Stimulated activated CD4-positive, alpha-beta T cell treated with anti-CD3 and anti-CD28 coated beads, TNF-alpha, amount 100 ng/mL, for 48 hours (primary cell): Measurements from ENCODE around the gene MYO1D.
"Not testable (repeated sequence)": the region's sequence is repeated elsewhere in the genome, so short reads cannot be mapped to it uniquely, and the experiment has no call there.

Source experiments
- DNase-seq, 3 donors: peaks; one replicate each; pipeline ENCODE4 v3.0.0-alpha.2; 2020; ENCODE audit warnings: low read depth in 3 of 3

MYO1D gene

DNA sequence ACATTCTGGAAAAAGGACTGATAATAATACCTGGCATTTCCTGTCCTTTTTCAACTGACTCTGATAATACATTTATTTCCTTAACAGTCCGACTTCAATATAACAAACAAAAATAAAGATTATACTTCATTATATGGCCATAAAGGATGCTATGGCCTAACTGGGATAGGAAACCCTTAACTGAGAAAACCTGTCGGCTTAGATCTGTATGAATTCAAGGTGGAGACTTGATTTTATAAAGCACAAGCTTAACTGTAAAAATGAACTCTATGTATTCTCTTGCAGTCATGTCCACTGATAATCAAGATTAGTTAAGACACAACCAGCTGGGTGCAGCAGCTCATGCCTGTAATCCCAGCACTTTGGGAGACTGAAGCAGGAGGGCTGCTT lies 102.2 kb downstream of the MYO1D start:
- no peak for DNase-seq

DNA sequence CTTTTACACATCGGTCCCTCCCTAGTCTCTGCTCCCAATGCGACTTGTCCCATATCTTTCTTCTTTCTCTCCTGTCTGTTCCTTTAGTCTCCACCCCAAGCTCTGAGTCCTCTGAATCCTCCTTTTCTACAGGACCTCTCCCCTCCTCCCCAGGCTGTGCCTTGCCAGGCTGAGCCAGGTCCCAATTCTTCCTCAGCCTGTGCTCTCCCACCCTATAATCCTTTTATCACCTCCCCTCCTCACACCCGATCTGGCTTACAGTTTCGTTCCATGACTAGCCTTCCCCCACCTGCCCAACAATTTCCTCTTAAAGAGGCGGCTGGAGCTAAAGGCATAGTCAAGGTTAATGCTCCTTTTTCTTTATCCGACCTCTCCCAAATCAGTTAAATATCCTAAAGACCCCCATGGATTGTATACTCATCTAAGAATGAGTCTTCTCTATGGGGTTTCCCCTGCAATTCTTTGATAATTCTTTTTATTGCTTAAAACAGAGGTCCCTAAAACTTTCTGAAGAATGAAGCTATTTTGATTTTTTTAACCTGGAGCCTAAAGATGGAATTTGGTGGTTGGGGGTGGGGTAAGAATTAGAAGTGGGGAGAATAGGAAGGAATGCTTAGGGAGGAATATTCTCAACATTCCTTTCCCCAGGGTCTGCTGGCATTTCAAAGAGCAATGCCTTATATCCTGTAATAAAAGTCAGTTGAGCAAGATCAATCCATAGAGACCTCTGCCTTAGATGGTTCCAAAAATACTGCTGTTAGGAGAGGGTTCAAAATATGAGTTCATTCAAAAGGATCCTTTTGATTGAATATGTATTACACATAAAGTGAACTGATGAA lies 102.8 kb downstream of the MYO1D start:
- DNase-seq, result no peak

DNA sequence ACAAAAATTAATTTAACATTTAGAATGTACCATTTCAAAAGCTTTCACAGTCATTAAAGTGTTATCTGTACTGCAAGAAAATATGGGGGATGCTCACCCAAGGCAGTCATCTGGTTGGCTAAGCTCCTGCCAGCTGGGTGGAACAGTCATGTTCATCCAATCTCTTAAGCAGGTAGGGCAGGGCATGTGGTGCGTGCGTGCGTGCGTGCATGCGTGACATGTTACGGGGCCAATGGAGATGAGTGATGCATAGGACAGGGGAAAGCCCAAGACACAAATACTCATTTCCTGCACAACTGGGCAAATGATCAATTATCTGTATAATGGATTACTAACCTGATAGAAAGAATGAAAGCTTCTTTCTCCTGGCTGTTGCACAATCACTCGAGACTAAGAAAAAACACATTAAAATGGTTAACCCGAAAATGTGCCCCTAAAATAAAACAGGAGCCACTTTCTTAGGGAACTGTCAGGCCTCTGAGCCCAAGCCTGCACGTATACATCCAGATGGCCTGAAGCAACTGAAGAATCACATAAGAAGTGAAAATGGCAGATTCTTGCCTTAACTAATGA lies 104.4 kb downstream of the MYO1D start:
- DNase-seq, result peak in 1 of 3 donors; percentile 8

GRCh38 chr17:32771396-32771795 lies 105.5 kb downstream of the MYO1D start:
- no peak for DNase-seq

- no peak for DNase-seq
Observed at GRCh38 chr17:32769846-32770245, 107.1 kb downstream of the MYO1D start.

GRCh38 chr17:32763855-32764439 lies 113.0 kb downstream of the MYO1D start:
- no peak for DNase-seq

DNA sequence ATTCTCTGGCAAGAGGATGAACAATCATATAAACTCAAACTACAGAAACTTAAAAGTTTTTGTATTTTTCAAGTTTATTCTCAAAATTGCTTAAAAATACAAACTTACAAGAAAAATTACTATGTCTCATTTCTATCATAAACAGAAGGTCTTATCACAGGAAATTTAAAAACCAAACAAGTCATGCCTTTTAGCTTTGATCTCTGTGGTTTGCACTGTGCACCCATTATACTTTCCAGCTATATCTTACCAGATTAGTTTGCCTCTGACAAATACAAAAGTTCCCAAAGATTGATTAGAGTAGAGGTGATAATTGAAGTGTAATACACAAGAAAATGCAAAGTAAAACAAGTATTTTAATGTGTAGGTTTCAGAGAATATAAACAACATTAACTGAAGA lies 117.4 kb downstream of the MYO1D start:
- DNase-seq, result no peak

- DNase-seq, result no peak
Observed at GRCh38 chr17:32757963-32758362, 119.0 kb downstream of the MYO1D start.

GRCh38 chr17:32756696-32757095 lies 120.2 kb downstream of the MYO1D start:
- DNase-seq, result no peak

DNA sequence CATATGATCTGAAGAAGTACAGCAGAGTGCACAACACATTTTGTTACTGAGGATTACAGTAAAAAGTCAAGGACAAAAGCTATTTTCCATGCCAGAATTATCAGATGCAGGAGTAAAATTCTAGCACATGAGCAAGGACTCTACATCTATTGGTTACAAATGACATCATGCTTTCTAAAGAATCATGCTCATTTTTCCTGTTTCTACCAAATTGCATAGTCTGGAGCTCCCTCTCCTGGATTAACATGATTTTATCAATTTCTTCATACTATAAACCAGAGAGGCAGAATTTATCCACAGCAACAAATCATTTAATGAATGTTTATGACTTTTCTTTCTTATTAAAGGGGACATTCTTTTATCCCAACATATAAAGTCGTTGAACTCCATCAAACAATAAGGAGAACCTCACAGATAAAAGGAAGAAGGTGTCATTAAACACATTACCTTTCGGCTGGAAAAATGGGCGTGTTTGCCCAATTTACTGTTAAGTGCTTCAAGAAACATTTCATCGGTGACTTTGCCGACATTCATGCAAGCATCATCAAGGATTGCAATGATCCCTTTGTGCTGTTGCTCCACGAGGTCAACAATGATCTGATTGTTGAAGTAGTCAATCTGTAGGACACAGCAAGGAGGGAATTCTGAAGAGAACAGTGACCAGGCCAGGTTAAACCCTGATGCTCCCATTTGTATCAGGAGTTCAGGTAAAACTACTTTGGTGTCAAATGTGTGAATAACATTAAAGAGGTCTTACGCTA lies 121.7 kb downstream of the MYO1D start:
- no peak for DNase-seq

GRCh38 chr17:32752934-32753333 lies 124.0 kb downstream of the MYO1D start:
- no peak for DNase-seq

GRCh38 chr17:32747856-32748255 lies 129.1 kb downstream of the MYO1D start:
- DNase-seq, result no peak

DNA sequence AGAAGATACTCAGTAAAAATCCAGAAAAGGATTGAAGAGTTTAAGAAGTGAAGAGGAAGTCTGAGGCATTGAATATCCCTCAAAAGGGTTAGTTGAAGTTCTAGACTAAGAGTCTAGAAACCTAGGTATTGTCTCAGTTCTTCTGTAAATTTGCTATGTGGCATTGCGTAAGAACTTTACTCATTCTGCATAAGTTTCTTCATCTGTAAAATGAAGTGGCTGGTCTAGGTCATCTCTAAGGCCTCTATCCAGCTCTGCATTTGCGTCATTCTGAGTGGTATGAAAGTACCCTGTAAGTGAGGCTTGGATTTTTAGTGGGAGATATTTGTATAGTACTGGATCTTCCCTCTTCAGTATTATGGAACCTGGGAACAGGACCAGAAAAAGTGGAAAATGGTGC lies 130.2 kb downstream of the MYO1D start:
- DNase-seq, result no peak

- no peak for DNase-seq
Observed at GRCh38 chr17:32746280-32746679, 130.6 kb downstream of the MYO1D start.

DNA sequence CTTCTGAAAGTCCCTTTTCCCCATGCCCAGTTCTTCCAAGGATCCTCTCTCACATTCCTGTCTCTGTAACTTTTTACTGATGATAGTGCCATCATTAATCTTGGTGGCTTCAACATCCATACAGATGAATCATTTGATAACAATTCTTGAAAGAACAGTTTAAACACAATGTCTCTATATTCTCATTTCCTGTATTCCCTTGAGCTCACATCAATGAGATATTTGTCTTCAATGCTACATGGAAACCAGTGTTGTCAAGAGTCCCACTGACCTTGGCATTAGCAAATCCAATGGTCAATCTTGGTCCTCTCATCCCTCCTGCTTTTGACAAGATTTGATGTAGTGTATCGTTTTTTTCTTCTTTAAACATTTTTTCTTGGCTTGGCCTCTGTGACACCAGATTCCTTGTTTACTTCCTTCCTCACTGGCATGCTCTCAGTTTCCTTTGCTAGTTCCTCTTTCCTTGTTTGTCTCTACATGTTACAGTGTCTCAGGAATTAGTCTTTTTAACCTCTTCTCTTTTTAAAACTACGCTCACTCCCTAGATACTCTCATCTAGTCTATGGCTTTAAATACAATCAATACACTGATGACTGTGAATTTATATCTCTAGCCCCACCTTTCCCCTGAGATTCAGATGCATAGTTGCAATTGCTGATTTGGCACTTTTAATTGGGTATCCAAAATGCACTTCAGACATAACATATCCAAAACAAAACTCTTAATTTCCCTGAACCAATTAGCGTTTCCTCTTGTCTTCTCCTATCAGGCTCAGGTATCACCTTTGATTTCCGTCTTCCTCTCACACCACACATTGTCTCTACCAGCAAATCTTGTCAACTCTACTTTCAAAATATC lies 134.0 kb downstream of the MYO1D start:
- no peak for DNase-seq

GRCh38 chr17:32741381-32741780 lies 135.5 kb downstream of the MYO1D start:
- no peak for DNase-seq

- no peak for DNase-seq
Observed at GRCh38 chr17:32739722-32740121, 137.2 kb downstream of the MYO1D start.

DNA sequence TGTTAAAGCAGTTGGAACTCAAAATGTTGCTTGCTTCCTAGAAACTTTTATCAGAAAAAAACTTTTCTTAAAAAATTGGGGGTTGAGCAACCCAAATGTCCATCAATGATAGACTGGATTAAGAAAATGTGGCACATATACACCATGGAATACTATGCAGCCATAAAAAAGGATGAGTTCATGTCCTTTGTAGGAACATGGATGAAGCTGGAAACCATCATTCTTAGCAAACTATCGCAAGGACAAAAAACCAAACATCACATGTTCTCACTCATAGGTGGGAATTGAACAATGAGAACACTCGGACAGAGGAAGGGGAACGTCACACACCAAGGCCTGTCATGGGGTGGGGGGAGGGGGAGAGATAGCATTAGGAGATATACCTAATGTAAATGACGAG lies 137.8 kb downstream of the MYO1D start:
- DNase-seq, result not testable (repeated sequence)

DNA sequence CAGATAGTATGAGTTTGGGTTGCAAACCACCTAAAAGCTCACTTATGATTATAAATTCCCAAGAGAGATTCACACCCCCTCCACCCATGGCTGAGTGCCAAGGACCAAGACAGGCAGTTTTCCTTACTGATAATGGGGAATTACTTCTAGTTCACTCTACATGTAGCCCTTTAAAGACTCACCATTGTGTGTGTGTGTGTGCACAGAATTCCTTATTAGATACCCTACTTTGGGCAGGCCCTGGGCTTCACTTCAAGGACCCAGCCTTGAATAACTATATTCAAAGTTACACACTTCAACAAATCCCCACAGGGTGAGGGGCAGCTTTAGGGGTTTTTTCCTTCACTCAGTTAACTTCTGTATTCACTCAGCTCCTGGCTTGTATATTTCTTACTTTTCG lies 143.5 kb downstream of the MYO1D start:
- DNase-seq, result no peak

DNA sequence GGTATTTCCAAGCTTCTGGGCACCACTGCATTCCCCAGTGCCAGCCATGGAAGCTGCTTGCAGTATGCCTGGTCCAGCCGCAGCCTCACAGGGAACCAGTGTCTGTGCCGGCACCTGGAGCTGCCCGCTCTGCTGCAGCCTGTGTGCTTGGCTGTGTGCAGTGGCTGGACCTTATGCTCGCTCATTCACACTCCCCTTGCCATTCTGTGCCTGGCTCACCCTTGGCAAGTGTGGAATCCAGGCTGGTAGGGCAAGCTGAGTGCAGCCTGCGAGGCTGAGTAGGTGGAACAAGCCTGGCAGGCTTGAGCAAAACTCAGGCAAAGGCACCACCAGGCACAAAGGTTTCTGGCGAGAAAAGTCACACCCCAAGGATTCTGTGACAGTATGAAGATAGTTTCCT lies 144.0 kb downstream of the MYO1D start:
- no peak for DNase-seq

- no peak for DNase-seq
Observed at GRCh38 chr17:32732296-32732642, 144.7 kb downstream of the MYO1D start.
